IMR-90 (cell line): ENCODE data around the gene ABI3BP. TPM values are rescaled to one million over a fixed set of nuclear protein-coding genes. Genes with fewer than 3 reads are reported as not detected.

ENCODE experiments used
- ATAC-seq: fragments of 200-7000 bp; cut with Tn5 transposase; 2 replicates; pipeline ENCODE4 v1.9.1; 2020; ENCODE audit warnings: low read depth, mild to moderate bottlenecking, moderate library complexity
- BruUV-seq: library from RNA; stranded (reverse); fragments of 400-500 nt; replicated peaks from 2 replicates; lab custom pipeline; 2021; lab: Mats Ljungman, UMichigan
- CTCF ChIA-PET: fragments of 300-600 bp; formaldehyde crosslinking; extraction: SDS; loops from one replicate; lab custom pipeline; 2021; ENCODE audit warnings: antibody characterized with exemption; lab: Yijun Ruan, JAX
- POLR2A ChIA-PET: fragments of 300-600 bp; sonication (Branson Sonifier 250); formaldehyde crosslinking; loops from one replicate; lab custom pipeline; 2022; ENCODE audit warnings: antibody characterized with exemption; ENCODE audit not compliant: unreplicated experiment; lab: Charles Lee
- DNase-seq: peaks from one replicate; pipeline ENCODE4 v3.0.0; 2013
- H2AFZ ChIP-seq: replicated peaks from 2 replicates; pipeline ENCODE3; 2013; ENCODE audit warnings: low read length, mild to moderate bottlenecking; ENCODE audit not compliant: poor library complexity
- H2AK5ac ChIP-seq: 2 replicates; pipeline ENCODE4 v1.6.1; 2013; ENCODE audit warnings: low read depth, low read length, inconsistent platforms
- H2AK9ac ChIP-seq: replicated peaks from 2 replicates; pipeline ENCODE3; 2013; ENCODE audit warnings: mild to moderate bottlenecking, low read depth, low read length, moderate library complexity; ENCODE audit not compliant: poor library complexity
- H2BK120ac ChIP-seq: 2 replicates; pipeline ENCODE4 v1.6.1; 2013; ENCODE audit warnings: low read depth, low read length, inconsistent platforms
- H2BK15ac ChIP-seq: 3 replicates; pipeline ENCODE4 v1.6.1; 2013; ENCODE audit warnings: low read depth, low read length, inconsistent platforms
- H2BK20ac ChIP-seq: 2 replicates; pipeline ENCODE4 v1.6.1; 2013; ENCODE audit warnings: low read depth, mild to moderate bottlenecking, inconsistent platforms, low read length, moderate library complexity
- H2BK5ac ChIP-seq: 2 replicates; pipeline ENCODE4 v1.6.1; 2013; ENCODE audit warnings: mild to moderate bottlenecking, low read depth, low read length, inconsistent platforms; ENCODE audit not compliant: poor library complexity, severe bottlenecking
- H3K14ac ChIP-seq: replicated peaks from 2 replicates; pipeline ENCODE4 v1.6.1; 2013; ENCODE audit warnings: low read depth, low read length, inconsistent platforms
- H3K18ac ChIP-seq: 2 replicates; pipeline ENCODE4 v1.6.1; 2013; ENCODE audit warnings: low read depth, low read length, control low read depth
- H3K23ac ChIP-seq: 2 replicates; pipeline ENCODE4 v1.6.1; 2013; ENCODE audit warnings: low read depth, low read length, inconsistent platforms
- H3K27ac ChIP-seq: 2 replicates; pipeline ENCODE4 v1.5.1; 2013; ENCODE audit warnings: mild to moderate bottlenecking, control low read depth, low read length; ENCODE audit not compliant: insufficient read depth
- H3K27me3 ChIP-seq: 2 replicates; pipeline ENCODE4 v1.6.1; 2013; ENCODE audit warnings: low read length; ENCODE audit not compliant: control insufficient read depth, insufficient read depth
- H3K36me3 ChIP-seq: 2 replicates; pipeline ENCODE4 v1.6.1; 2013; ENCODE audit warnings: low read length, mixed read lengths; ENCODE audit not compliant: control insufficient read depth, insufficient read depth
- H3K4ac ChIP-seq: 2 replicates; pipeline ENCODE4 v1.6.1; 2013; ENCODE audit warnings: low read depth, low read length, inconsistent platforms
- H3K4me1 ChIP-seq: 2 replicates; pipeline ENCODE4 v1.6.1; 2013; ENCODE audit warnings: low read length, mixed read lengths; ENCODE audit not compliant: control insufficient read depth, insufficient read depth
- H3K4me2 ChIP-seq: 2 replicates; pipeline ENCODE4 v1.6.1; 2013; ENCODE audit warnings: low read depth, mild to moderate bottlenecking, control low read depth, low read length, moderate library complexity
- H3K4me3 ChIP-seq: 2 replicates; pipeline ENCODE4 v1.5.1; 2013; ENCODE audit warnings: low read depth, mild to moderate bottlenecking, control low read depth, low read length, moderate library complexity; ENCODE audit not compliant: insufficient read depth
- H3K56ac ChIP-seq: 2 replicates; pipeline ENCODE4 v1.6.1; 2013; ENCODE audit warnings: low read length, inconsistent platforms; ENCODE audit not compliant: insufficient read depth; ENCODE audit errors: extremely low read depth
- H3K79me1 ChIP-seq, 2 experiments: 2 replicates each; pipeline ENCODE4 v1.6.1; 2013; ENCODE audit warnings: low read length in 2 of 2, inconsistent platforms in 1 of 2, low read depth in 1 of 2
- H3K9ac ChIP-seq: 2 replicates; pipeline ENCODE4 v1.6.1; 2013; ENCODE audit warnings: low read depth, low read length, control low read depth
- H3K9me1 ChIP-seq: 2 replicates; pipeline ENCODE4 v1.6.1; 2013; ENCODE audit warnings: low read length, inconsistent platforms; ENCODE audit not compliant: insufficient read depth
- H3K9me3 ChIP-seq: 2 replicates; pipeline ENCODE4 v1.6.1; 2013; ENCODE audit warnings: low read length; ENCODE audit not compliant: control insufficient read depth, insufficient read depth
- H4K20me1 ChIP-seq: 2 replicates; pipeline ENCODE4 v1.6.1; 2013; ENCODE audit warnings: low read length, inconsistent platforms; ENCODE audit not compliant: insufficient read depth
- H4K5ac ChIP-seq: 2 replicates; pipeline ENCODE4 v1.6.1; 2013; ENCODE audit warnings: mild to moderate bottlenecking, low read depth, low read length, control low read depth
- H4K8ac ChIP-seq, 2 experiments: 2 replicates each; pipeline ENCODE4 v1.6.1; 2013; ENCODE audit warnings: low read depth in 2 of 2, low read length in 2 of 2, control low read depth in 1 of 2, inconsistent platforms in 1 of 2
- H4K91ac ChIP-seq: 2 replicates; pipeline ENCODE4 v1.6.1; 2013; ENCODE audit warnings: low read depth, low read length, inconsistent platforms; ENCODE audit not compliant: insufficient read depth
- CHD1 ChIP-seq: IDR thresholded peaks from 2 replicates; pipeline ENCODE4 v1.6.1; 2012; ENCODE audit warnings: low read depth, low read length, improper control_type of control experiment
- NFE2L2 ChIP-seq: fragments of 150-350 bp; IDR thresholded peaks from 2 replicates; pipeline ENCODE4 v1.6.1; 2016; ENCODE audit warnings: low read depth, mild to moderate bottlenecking, low read length
- POLR2A ChIP-seq: IDR thresholded peaks from 2 replicates; pipeline ENCODE4 v1.6.1; 2012; ENCODE audit warnings: mild to moderate bottlenecking, low read depth, low read length
- RCOR1 ChIP-seq: IDR thresholded peaks from 2 replicates; pipeline ENCODE4 v1.6.1; 2012; ENCODE audit warnings: mild to moderate bottlenecking, low read length, improper control_type of control experiment; ENCODE audit not compliant: insufficient replicate concordance
- WGBS, 2 experiments: methylation state at CpG; one replicate each; pipeline versions ENCODE4 v1.1.5 to v1.1.7; 2013; ENCODE audit warnings: missing lambda C conversion rate in 2 of 2; ENCODE audit not compliant: insufficient read length in 1 of 2; ENCODE audit errors: extremely low coverage in 2 of 2; 5-methylcytosine and 5-hydroxymethylcytosine counted together
- dilution Hi-C: fragments of 300-500 bp; cut with HindIII; formaldehyde crosslinking; loops from one replicate; pipeline ENCODE4 v1.14.3; 2018; ENCODE audit warnings: low sequenced_read_pairs; ENCODE audit not compliant: unreplicated experiment
- in situ Hi-C: fragments of 300-500 bp; cut with MboI; formaldehyde crosslinking; loops from 3 replicates; pipeline ENCODE4 v1.14.3; 2019; ENCODE audit warnings: low sequenced_read_pairs, inconsistent platforms, mixed read lengths
- intact Hi-C: fragments of 100-400 bp; cut with micrococcal nuclease; formaldehyde crosslinking; loops from 2 replicates; pipeline ENCODE4 v1.10.0; 2022
- polyA plus RNA-seq, 3 experiments: library from polyadenylated mRNA; depleted of rRNA; stranded (reverse); fragments of >200 nt; gene quantifications; 2 replicates each; pipeline ENCODE4 v1.2.3, GENCODE V29; 2012; ENCODE audit warnings: low replicate concordance in 1 of 3
- total RNA-seq: library from RNA; depleted of rRNA; stranded (reverse); fragments of >200 nt; gene quantifications from 2 replicates; pipeline ENCODE4 v1.2.3, GENCODE V29; 2012
- TF ChIP-seq, protein P1 (sequence below): fragments of 150-350 bp; IDR thresholded peaks from 2 replicates; pipeline ENCODE4 v1.6.1; 2016; ENCODE audit warnings: low read depth, mild to moderate bottlenecking, low read length, moderate library complexity, borderline replicate concordance
- TF ChIP-seq, protein P2 (sequence below): conservative IDR thresholded peaks from 2 replicates; pipeline ENCODE4 v1.5.1; 2012; ENCODE audit warnings: mild to moderate bottlenecking, low read depth, low read length, improper control_type of control experiment
- TF ChIP-seq, protein P3 (sequence below): fragments of 150-350 bp; IDR thresholded peaks from 2 replicates; pipeline ENCODE4 v1.6.1; 2017; ENCODE audit warnings: mild to moderate bottlenecking, antibody characterized with exemption, low read length, low read depth

Gene ABI3BP
- total and polyA plus RNA-seq, 2 of the 4 experiments (the other 2 are of a cell fraction): 3.0 to 26.7 TPM

DNA sequence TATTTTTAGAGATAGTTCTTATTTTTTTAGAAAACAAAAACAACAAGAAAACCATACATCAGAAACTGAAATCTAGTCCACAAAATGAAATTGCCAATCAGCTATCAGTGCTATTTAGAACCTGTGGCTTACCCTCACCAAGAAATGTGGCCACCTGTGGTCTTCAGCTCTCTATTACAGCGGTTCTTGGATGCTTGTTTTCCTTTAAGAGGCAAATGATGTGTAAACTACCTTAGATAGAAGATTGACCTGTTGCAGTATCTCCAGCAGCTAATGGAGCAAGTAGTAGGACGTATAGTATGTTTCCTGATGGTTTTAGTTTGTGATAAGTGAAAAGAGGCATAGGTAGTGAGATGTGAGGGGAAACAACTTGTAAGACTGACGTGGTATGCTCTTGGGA lies 262.7 kb downstream of the ABI3BP start:
- peaks cover 8% of the 10 kb centered on the region for H3K9me1 ChIP-seq
- H3K36me3 ChIP-seq: peaks cover 25% of the 10 kb centered on the region
- ATAC-seq (no peak), DNase-seq (no peak)
- H2BK15ac ChIP-seq: no peak overlapping the region
- 83% methylated on average over 1 of the region's 3 CpGs; no CpG with 5 or more reads in 1 of the 2 experiments for WGBS, 2 experiments
- H3K56ac ChIP-seq: no peak overlapping the region
- no peaks in the 10 kb centered on the region for H3K9me3 ChIP-seq
- no peak overlapping the region for H4K8ac ChIP-seq
- H2BK120ac ChIP-seq: no peak overlapping the region
- in situ Hi-C loops (loop anchor here (10.0 to 25.0 kb wide), 2 partner anchors 474 to 893 kb away; no protein-coding TSS in a partner anchor), dilution Hi-C loops (no loop called here), intact Hi-C loops (loop anchor here (10.0 kb wide), 1 partner anchor 266 kb away; no protein-coding TSS in a partner anchor)
- no peak overlapping the region for H3K4me2 ChIP-seq
- ChIA-PET CTCF (no interaction called here), POLR2A (no interaction called here)
- no peak overlapping the region for H2BK20ac ChIP-seq
- no peak overlapping the region for H3K4me3 ChIP-seq
- H2AK9ac ChIP-seq: no peak overlapping the region
- H3K18ac ChIP-seq: no peak overlapping the region
- no peak overlapping the region for H3K9ac ChIP-seq
- no peak overlapping the region for H3K14ac ChIP-seq
- no peak for TF ChIP-seq CHD1
- TF ChIP-seq, protein P1, sequence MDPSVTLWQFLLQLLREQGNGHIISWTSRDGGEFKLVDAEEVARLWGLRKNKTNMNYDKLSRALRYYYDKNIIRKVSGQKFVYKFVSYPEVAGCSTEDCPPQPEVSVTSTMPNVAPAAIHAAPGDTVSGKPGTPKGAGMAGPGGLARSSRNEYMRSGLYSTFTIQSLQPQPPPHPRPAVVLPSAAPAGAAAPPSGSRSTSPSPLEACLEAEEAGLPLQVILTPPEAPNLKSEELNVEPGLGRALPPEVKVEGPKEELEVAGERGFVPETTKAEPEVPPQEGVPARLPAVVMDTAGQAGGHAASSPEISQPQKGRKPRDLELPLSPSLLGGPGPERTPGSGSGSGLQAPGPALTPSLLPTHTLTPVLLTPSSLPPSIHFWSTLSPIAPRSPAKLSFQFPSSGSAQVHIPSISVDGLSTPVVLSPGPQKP: no peak
- TF ChIP-seq, protein P2, sequence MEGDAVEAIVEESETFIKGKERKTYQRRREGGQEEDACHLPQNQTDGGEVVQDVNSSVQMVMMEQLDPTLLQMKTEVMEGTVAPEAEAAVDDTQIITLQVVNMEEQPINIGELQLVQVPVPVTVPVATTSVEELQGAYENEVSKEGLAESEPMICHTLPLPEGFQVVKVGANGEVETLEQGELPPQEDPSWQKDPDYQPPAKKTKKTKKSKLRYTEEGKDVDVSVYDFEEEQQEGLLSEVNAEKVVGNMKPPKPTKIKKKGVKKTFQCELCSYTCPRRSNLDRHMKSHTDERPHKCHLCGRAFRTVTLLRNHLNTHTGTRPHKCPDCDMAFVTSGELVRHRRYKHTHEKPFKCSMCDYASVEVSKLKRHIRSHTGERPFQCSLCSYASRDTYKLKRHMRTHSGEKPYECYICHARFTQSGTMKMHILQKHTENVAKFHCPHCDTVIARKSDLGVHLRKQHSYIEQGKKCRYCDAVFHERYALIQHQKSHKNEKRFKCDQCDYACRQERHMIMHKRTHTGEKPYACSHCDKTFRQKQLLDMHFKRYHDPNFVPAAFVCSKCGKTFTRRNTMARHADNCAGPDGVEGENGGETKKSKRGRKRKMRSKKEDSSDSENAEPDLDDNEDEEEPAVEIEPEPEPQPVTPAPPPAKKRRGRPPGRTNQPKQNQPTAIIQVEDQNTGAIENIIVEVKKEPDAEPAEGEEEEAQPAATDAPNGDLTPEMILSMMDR: no peak
- TF ChIP-seq POLR2A: no peak
- TF ChIP-seq NFE2L2: no peak
- TF ChIP-seq, protein P3, sequence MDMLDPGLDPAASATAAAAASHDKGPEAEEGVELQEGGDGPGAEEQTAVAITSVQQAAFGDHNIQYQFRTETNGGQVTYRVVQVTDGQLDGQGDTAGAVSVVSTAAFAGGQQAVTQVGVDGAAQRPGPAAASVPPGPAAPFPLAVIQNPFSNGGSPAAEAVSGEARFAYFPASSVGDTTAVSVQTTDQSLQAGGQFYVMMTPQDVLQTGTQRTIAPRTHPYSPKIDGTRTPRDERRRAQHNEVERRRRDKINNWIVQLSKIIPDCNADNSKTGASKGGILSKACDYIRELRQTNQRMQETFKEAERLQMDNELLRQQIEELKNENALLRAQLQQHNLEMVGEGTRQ: no peak
- TF ChIP-seq RCOR1: no peak
- no peak overlapping the region; the same call in 1 of the 2 replicates for H3K23ac ChIP-seq
- H3K4me1 ChIP-seq: peaks cover 6% of the 10 kb centered on the region; the same call in 1 of the 2 replicates
- no peak overlapping the region for H2AFZ ChIP-seq
- no peaks in the 10 kb centered on the region for H3K27me3 ChIP-seq
- no peak overlapping the region for H3K27ac ChIP-seq
- H3K4ac ChIP-seq: no peak overlapping the region
- H4K91ac ChIP-seq: no peak overlapping the region
- peaks cover 15 to 45% of the 10 kb centered on the region in 2 experiments; a peak in 3 of 4 replicates for H3K79me1 ChIP-seq
- H4K20me1 ChIP-seq: peaks cover 53% of the 10 kb centered on the region
- no peak overlapping the region for H4K5ac ChIP-seq
- no TSS peak for BruUV-seq
- H2AK5ac ChIP-seq: no peak overlapping the region
- H2BK5ac ChIP-seq: no peak overlapping the region
